ENCODE measurements around the gene PAPLN. TPM values are rescaled to one million over a fixed set of nuclear protein-coding genes. Genes with fewer than 3 reads are reported as not detected.

PAPLN gene
- total RNA-seq, 1 experiment from 2014 or later, result not detected

GRCh38 chr14:73236752-73237218 is 521 bp upstream of the PAPLN start:
- Histone ChIP-seq H3K4me3 (no peak overlapping the region), H4K20me1 (ENCODE audit: insufficient read depth) (no peaks in the 10 kb centered on the region), H3K79me2 (ENCODE audit: low read depth) (no peaks in the 10 kb centered on the region), H3K4me2 (no peak overlapping the region), H3K9me2 (ENCODE audit: insufficient read depth) (no peaks in the 10 kb centered on the region), H2AFZ (no peak overlapping the region), H3K36me3 (ENCODE audit: low read depth) (no peaks in the 10 kb centered on the region), H3K27ac (no peak overlapping the region), H3F3A (ENCODE audit: insufficient read depth, low read depth) (peaks cover 15% of the 10 kb centered on the region; the same call in 1 of the 2 replicates), H3K4me1 (replicated peaks; ENCODE audit: insufficient read depth) (peaks cover 4% of the 10 kb centered on the region; the same call in 1 of the 2 replicates), H3K27me3 (ENCODE audit: insufficient read depth, low read depth) (peaks cover 41% of the 10 kb centered on the region; the same call in 1 of the 2 replicates), H3K9me3 (ENCODE audit: insufficient read depth, low read depth) (no peaks in the 10 kb centered on the region)
- CTCF ChIA-PET, result no interaction called here
- no peak for DNase-seq
- TF ChIP-seq, protein P1, sequence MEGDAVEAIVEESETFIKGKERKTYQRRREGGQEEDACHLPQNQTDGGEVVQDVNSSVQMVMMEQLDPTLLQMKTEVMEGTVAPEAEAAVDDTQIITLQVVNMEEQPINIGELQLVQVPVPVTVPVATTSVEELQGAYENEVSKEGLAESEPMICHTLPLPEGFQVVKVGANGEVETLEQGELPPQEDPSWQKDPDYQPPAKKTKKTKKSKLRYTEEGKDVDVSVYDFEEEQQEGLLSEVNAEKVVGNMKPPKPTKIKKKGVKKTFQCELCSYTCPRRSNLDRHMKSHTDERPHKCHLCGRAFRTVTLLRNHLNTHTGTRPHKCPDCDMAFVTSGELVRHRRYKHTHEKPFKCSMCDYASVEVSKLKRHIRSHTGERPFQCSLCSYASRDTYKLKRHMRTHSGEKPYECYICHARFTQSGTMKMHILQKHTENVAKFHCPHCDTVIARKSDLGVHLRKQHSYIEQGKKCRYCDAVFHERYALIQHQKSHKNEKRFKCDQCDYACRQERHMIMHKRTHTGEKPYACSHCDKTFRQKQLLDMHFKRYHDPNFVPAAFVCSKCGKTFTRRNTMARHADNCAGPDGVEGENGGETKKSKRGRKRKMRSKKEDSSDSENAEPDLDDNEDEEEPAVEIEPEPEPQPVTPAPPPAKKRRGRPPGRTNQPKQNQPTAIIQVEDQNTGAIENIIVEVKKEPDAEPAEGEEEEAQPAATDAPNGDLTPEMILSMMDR (conservative IDR thresholded peaks at IDR 0.05), result no peak
- no peak for TF ChIP-seq EZH2 (IDR thresholded peaks at IDR 0.05; ENCODE audit: low read depth)
- POLR2A ChIA-PET (ENCODE audit: unreplicated experiment), result no interaction called here
- intact Hi-C loops (cut with micrococcal nuclease; ENCODE audit: unreplicated experiment), result no loop called here
- BruUV-seq (replicated peaks), result no TSS peak

- intact Hi-C loops (cut with micrococcal nuclease; ENCODE audit: unreplicated experiment), result no loop called here
- POLR2A ChIA-PET (ENCODE audit: unreplicated experiment), result no interaction called here
- no peaks in the 10 kb centered on the region for H3K36me3 ChIP-seq (ENCODE audit: low read depth)
- H3K27me3 ChIP-seq (ENCODE audit: insufficient read depth, low read depth), result peaks cover 40% of the 10 kb centered on the region; the same call in 1 of the 2 replicates
- no peak overlapping the region for H3K27ac ChIP-seq
- peaks cover 4% of the 10 kb centered on the region; the same call in 1 of the 2 replicates for H3K4me1 ChIP-seq (replicated peaks; ENCODE audit: insufficient read depth)
- DNase-seq, result no peak
- peaks cover 15% of the 10 kb centered on the region; the same call in 1 of the 2 replicates for H3F3A ChIP-seq (ENCODE audit: insufficient read depth, low read depth)
- CTCF ChIA-PET, result no interaction called here
- TF ChIP-seq EZH2 (IDR thresholded peaks at IDR 0.05; ENCODE audit: low read depth), result no peak
- H3K4me3 ChIP-seq, result no peak overlapping the region
- no peaks in the 10 kb centered on the region for H4K20me1 ChIP-seq (ENCODE audit: insufficient read depth)
- H3K79me2 ChIP-seq (ENCODE audit: low read depth), result no peaks in the 10 kb centered on the region
- no peaks in the 10 kb centered on the region for H3K9me2 ChIP-seq (ENCODE audit: insufficient read depth)
- BruUV-seq (replicated peaks), result no TSS peak
- H3K4me2 ChIP-seq, result no peak overlapping the region
- H3K9me3 ChIP-seq (ENCODE audit: insufficient read depth, low read depth), result no peaks in the 10 kb centered on the region
- H2AFZ ChIP-seq, result no peak overlapping the region
These were observed 599 bp downstream of the PAPLN start for GRCh38 chr14:73237786-73238423.

- H3K4me1 ChIP-seq (replicated peaks; ENCODE audit: insufficient read depth), result peaks cover 4% of the 10 kb centered on the region; the same call in 1 of the 2 replicates
- DNase-seq, result peak; percentile 23 to 59
- TF ChIP-seq, protein P1 (conservative IDR thresholded peaks at IDR 0.05), result no peak
- no peak for TF ChIP-seq EZH2 (IDR thresholded peaks at IDR 0.05; ENCODE audit: low read depth)
- POLR2A ChIA-PET (ENCODE audit: unreplicated experiment), result no interaction called here
- peaks cover 37% of the 10 kb centered on the region; the same call in 1 of the 2 replicates for H3K27me3 ChIP-seq (ENCODE audit: insufficient read depth, low read depth)
- H3K4me2 ChIP-seq, result peak overlapping the region; percentile 22; the same call in 1 of the 2 replicates
- H3K27ac ChIP-seq, result no peak overlapping the region
- no peak overlapping the region for H2AFZ ChIP-seq
- intact Hi-C loops (cut with micrococcal nuclease; ENCODE audit: unreplicated experiment), result no loop called here
- no peaks in the 10 kb centered on the region for H4K20me1 ChIP-seq (ENCODE audit: insufficient read depth)
- CTCF ChIA-PET, result no interaction called here
- no peaks in the 10 kb centered on the region for H3K36me3 ChIP-seq (ENCODE audit: low read depth)
- H3F3A ChIP-seq (ENCODE audit: insufficient read depth, low read depth), result peaks cover 15% of the 10 kb centered on the region; the same call in 1 of the 2 replicates
- H3K9me2 ChIP-seq (ENCODE audit: insufficient read depth), result no peaks in the 10 kb centered on the region
- H3K9me3 ChIP-seq (ENCODE audit: insufficient read depth, low read depth), result no peaks in the 10 kb centered on the region
- BruUV-seq (replicated peaks), result no TSS peak
- H3K79me2 ChIP-seq (ENCODE audit: low read depth), result no peaks in the 10 kb centered on the region
- H3K4me3 ChIP-seq, result no peak overlapping the region
These were observed 1.1 kb downstream of the PAPLN start for GRCh38 chr14:73238424-73238852.

Measured in PC-9 (cell line).